AG09309 (cell line): Measurements from ENCODE around the gene SPO11.

Experiments used
- DNase-seq: peaks from one replicate; pipeline ENCODE4 v3.0.0-alpha.2; 2010; ENCODE audit warnings: low read depth
- H3K4me3 ChIP-seq: 2 replicates; pipeline ENCODE4 v1.5.1; 2011; ENCODE audit warnings: mild to moderate bottlenecking, low read depth, low read length, moderate library complexity; ENCODE audit not compliant: control insufficient read depth
- TF ChIP-seq, protein P1 (sequence below): IDR thresholded peaks from 2 replicates; pipeline ENCODE4 v1.5.1; 2011; ENCODE audit warnings: mild to moderate bottlenecking, low read depth, low read length, inconsistent platforms; ENCODE audit not compliant: insufficient read depth, control insufficient read depth; ENCODE audit errors: missing control alignments

SPO11 gene

GRCh38 chr20:57320358-57320757, 9.2 kb upstream of the SPO11 start:
- no peak for DNase-seq
- H3K4me3 ChIP-seq = no peak overlapping the region
- TF ChIP-seq, protein P1, sequence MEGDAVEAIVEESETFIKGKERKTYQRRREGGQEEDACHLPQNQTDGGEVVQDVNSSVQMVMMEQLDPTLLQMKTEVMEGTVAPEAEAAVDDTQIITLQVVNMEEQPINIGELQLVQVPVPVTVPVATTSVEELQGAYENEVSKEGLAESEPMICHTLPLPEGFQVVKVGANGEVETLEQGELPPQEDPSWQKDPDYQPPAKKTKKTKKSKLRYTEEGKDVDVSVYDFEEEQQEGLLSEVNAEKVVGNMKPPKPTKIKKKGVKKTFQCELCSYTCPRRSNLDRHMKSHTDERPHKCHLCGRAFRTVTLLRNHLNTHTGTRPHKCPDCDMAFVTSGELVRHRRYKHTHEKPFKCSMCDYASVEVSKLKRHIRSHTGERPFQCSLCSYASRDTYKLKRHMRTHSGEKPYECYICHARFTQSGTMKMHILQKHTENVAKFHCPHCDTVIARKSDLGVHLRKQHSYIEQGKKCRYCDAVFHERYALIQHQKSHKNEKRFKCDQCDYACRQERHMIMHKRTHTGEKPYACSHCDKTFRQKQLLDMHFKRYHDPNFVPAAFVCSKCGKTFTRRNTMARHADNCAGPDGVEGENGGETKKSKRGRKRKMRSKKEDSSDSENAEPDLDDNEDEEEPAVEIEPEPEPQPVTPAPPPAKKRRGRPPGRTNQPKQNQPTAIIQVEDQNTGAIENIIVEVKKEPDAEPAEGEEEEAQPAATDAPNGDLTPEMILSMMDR = no peak

GRCh38 chr20:57321142-57321541, 8.5 kb upstream of the SPO11 start:
- TF ChIP-seq, protein P1 = no peak
- no peak overlapping the region for H3K4me3 ChIP-seq
- DNase-seq = no peak

DNA sequence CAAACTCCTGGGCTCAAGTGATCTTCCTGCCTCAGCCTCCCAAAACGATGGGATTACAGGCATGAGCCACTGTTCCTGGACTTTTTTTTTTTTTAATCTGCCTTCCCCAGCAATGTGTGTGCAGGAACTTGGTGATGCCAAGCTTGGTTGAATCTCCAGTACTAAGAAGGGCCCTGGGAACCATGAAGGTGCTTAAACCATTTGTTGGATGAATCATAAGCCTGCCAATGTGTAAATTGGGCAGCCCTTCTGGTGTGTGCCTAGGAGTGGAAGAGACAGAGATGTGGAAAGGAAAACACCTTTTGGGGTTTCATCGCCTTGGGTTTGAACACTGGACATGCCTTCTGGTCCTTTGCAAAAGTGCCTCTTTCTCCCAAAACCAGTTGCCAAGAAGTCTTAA, 7.1 kb upstream of the SPO11 start:
- TF ChIP-seq, protein P1 = no peak
- no peak overlapping the region for H3K4me3 ChIP-seq
- DNase-seq = no peak

DNA sequence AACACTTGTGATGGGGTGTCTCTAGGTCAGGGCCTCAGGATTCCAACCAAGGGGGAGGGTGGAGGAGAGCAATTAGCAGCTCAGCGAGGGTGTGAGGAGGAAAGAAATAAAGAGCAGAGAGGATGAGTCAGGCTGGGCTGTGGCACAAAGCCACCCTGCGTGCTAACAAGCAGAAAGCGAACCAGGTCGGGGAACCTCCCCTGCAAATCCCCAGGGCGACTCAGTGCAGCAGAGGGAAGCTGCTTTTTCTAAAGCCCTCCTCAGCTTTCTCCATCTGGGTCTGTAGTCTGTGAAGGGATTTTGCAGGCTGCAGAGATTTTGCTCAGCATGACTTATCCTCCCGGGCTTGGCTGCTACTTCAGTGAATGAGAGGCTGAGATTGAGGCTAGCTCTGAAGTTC, 6.6 kb upstream of the SPO11 start:
- DNase-seq = peak; percentile 10
- TF ChIP-seq, protein P1 = no peak
- H3K4me3 ChIP-seq = no peak overlapping the region

DNA sequence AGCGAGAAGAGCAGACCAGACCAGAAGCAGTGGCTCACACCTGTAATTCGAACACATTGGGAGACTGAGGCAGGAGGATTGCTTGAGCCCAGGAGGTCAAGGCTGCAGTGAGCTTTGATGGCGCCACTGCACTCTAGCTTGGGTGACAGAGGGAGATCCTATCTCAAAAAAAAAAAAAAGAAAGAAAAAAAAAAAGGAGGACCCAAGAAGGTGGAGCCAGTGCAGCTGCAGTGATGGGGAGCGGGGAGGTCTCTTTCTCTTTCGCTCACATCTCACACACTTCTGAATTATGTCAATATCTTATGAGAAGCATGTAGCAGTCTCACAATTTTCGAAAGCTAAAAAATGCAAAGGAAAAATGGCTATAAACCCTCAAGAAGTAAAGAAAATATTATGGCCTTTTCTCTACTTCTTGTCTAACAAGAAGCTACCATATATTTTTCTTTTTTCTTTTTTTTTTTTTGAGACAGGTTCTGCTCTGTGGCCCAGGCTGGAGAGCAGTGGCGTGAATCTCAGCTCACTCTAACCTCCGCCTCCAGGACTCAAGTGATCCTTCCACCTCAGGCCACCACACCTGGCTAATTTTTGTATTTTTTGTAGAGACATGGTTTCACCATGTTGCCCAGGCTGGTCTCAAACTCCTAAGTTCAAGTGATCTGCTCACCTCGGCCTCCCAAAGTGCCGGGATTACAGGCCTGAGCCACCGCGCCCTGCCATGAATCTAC, 3.8 kb upstream of the SPO11 start:
- TF ChIP-seq, protein P1 = no peak

DNA sequence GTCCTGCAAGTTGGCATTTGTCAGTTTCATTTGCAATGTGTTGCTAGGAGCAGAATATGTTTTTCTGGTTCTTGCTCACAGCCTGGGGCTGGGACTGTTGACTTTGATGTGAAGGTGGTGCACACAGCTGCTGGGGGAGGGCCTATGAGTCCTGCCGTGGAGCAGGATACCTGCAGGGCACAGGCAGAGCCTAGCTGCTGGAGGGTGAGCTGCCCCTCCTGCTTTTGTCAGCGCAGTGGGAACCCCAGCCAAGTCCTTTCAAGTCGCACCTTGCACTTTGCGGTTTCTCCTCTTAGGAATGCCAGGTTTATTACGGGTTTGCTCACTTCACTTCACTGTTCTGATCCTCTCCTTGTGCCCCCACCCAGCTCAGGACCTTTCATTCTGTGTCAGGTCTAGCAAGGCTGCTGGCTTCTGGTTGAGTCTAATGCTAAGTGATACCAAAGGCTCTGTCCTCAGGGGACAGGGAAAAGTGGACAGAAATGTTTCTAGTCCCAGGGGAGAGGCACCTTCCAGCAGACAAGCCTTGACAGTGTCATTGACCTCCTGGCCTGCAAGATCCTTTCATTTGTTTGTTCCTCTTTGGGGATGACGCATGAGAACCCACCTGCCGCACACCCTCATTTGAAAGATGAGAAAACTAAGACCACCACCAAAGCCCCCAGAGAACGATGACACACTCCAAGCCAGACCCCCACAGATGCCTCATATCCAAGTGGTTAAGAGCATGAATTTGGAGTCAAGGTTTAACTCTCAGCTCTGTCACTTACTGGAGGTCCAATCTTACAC, 2.7 kb upstream of the SPO11 start:
- TF ChIP-seq, protein P1 = no peak
- DNase-seq = no peak
- no peak overlapping the region for H3K4me3 ChIP-seq

More for the DNA sequence above, 3.8 kb upstream of the SPO11 start:
- no peak overlapping the region for H3K4me3 ChIP-seq
- no peak for DNase-seq
